T-cell (primary cell): ENCODE data around the gene MYCN. TPM values are rescaled to one million over a fixed set of nuclear protein-coding genes. Genes with fewer than 3 reads are reported as not detected.

ENCODE experiments used
- ATAC-seq, 4 experiments: fragments of 200-7000 bp in 3 of 4; fragments of 150-1000 bp in 1 of 4; cut with Tn5 transposase; replicated peaks in 1 of 4; 1 replicate in 3 of 4; 2 replicates in 1 of 4; pipeline ENCODE4 v1.10.0; 2021; ENCODE audit warnings: moderate library complexity in 3 of 4, mild to moderate bottlenecking in 2 of 4, moderate number of reproducible peaks in 1 of 4
- CTCF ChIA-PET, 2 donors: fragments of 300-600 bp; sonication (Branson Sonifier 250); formaldehyde crosslinking; loops; one replicate each; lab custom pipeline; 2022; ENCODE audit warnings: antibody characterized with exemption in 2 of 2; lab: Charles Lee
- POLR2A ChIA-PET, 2 donors: fragments of 300-600 bp; sonication (Branson Sonifier 250); formaldehyde crosslinking; loops; one replicate each; lab custom pipeline; 2022; ENCODE audit warnings: antibody characterized with exemption in 2 of 2; lab: Charles Lee
- DNase-seq, 35 experiments: peaks; one replicate each; pipeline versions ENCODE4 v3.0.0 to v3.0.0-alpha.2; 2013 to 2023
- H3K27ac ChIP-seq: one replicate; pipeline ENCODE4 v1.5.1; 2013; ENCODE audit warnings: low read length
- H3K27me3 ChIP-seq, 2 experiments: replicated peaks in 1 of 2; 1 replicate in 1 of 2; 2 replicates in 1 of 2; pipeline versions ENCODE4 v1.6.1 to v1.7.0; 2013; ENCODE audit warnings: low read length in 1 of 2, mixed read lengths in 1 of 2; ENCODE audit not compliant: control insufficient read depth in 2 of 2, insufficient read depth in 2 of 2; ENCODE audit errors: extremely low read depth in 1 of 2
- H3K36me3 ChIP-seq, 2 donors: 1 replicate in 1 of 2; 2 replicates in 1 of 2; pipeline versions ENCODE4 v1.6.1 to v1.7.0; 2013; ENCODE audit warnings: low read length in 1 of 2; ENCODE audit not compliant: control insufficient read depth in 2 of 2, insufficient read depth in 1 of 2; ENCODE audit errors: extremely low read depth in 1 of 2
- H3K4me1 ChIP-seq, 2 experiments: 1 replicate in 1 of 2; 2 replicates in 1 of 2; pipeline versions ENCODE4 v1.6.1 to v1.7.0; 2013; ENCODE audit warnings: low read length in 2 of 2, mixed read lengths in 1 of 2; ENCODE audit not compliant: insufficient read depth in 2 of 2, control insufficient read depth in 1 of 2; ENCODE audit errors: extremely low read depth in 1 of 2
- H3K4me3 ChIP-seq, 2 donors: 1 replicate in 1 of 2; 2 replicates in 1 of 2; pipeline versions ENCODE4 v1.5.1 to v1.7.0; 2013; ENCODE audit warnings: mild to moderate bottlenecking in 2 of 2, low read length in 1 of 2, moderate library complexity in 1 of 2; ENCODE audit not compliant: control insufficient read depth in 1 of 2; ENCODE audit errors: extremely low read depth in 1 of 2
- H3K9me3 ChIP-seq: 2 replicates; pipeline ENCODE4 v1.7.0; 2013
- H3K27ac Mint-ChIP-seq, 2 donors: one replicate each; pipeline ENCODE4 v1.8.0; 2020 to 2021; ENCODE audit warnings: mild to moderate bottlenecking in 2 of 2, mixed read lengths in 2 of 2
- H3K27me3 Mint-ChIP-seq, 2 donors: one replicate each; pipeline ENCODE4 v1.8.0; 2021 to 2022; ENCODE audit warnings: mixed read lengths in 2 of 2
- H3K36me3 Mint-ChIP-seq: one replicate; pipeline ENCODE4 v1.8.0; 2021; ENCODE audit warnings: mixed read lengths
- H3K4me1 Mint-ChIP-seq, 3 donors: one replicate each; pipeline ENCODE4 v1.8.0; 2020 to 2022; ENCODE audit warnings: mixed read lengths in 3 of 3, mild to moderate bottlenecking in 1 of 3
- H3K4me3 Mint-ChIP-seq, 3 donors: one replicate each; pipeline ENCODE4 v1.8.0; 2020 to 2022; ENCODE audit warnings: mild to moderate bottlenecking in 3 of 3, mixed read lengths in 3 of 3, moderate library complexity in 3 of 3
- H3K9me3 Mint-ChIP-seq, 3 donors: one replicate each; pipeline ENCODE4 v1.8.0; 2020 to 2022; ENCODE audit warnings: mixed read lengths in 3 of 3
- whole genome bisulfite sequencing: methylation state at CpG from one replicate; pipeline ENCODE4 v1.1.5; 2013; ENCODE audit warnings: missing lambda C conversion rate; ENCODE audit not compliant: insufficient coverage; 5-methylcytosine and 5-hydroxymethylcytosine counted together
- total RNA-seq, 35 experiments: library from RNA in 6 of 35; stranded (reverse) in 6 of 35; fragments of 120-200 nt in 1 of 35; gene quantifications; one replicate each; pipeline versions ENCODE4 v1.2.1 to v1.2.4 and lab custom pipeline; 2013 to 2026

MYCN gene
- total RNA-seq, 5 donors from 2014 or later (not counting 1 experiment from before 2014, with no cell fraction given), result 0.25 to 1.5 (median 1.3) TPM

- no peaks in the 10 kb centered on the region for H3K9me3 ChIP-seq
- H3K27ac Mint-ChIP-seq, result no peak overlapping the region
- no peak overlapping the region for H3K4me3 Mint-ChIP-seq
- no peak overlapping the region for H3K27ac ChIP-seq
- ChIA-PET POLR2A (no interaction called here), CTCF (no interaction called here)
- H3K36me3 Mint-ChIP-seq, result no peaks in the 10 kb centered on the region
- peaks cover 5 to 7% of the 10 kb centered on the region in 2 experiments for H3K4me1 ChIP-seq
- no peaks in the 10 kb centered on the region for H3K27me3 ChIP-seq
- ATAC-seq (no peak), DNase-seq (no peak)
- H3K4me3 ChIP-seq, result no peak overlapping the region
- no peaks in the 10 kb centered on the region for H3K9me3 Mint-ChIP-seq
- H3K36me3 ChIP-seq, result no peaks in the 10 kb centered on the region
- WGBS, result 94% methylated on average over 6 of the region's 9 CpGs
- no peaks in the 10 kb centered on the region for H3K27me3 Mint-ChIP-seq
- H3K4me1 Mint-ChIP-seq, result peaks cover 6 to 13% (median 8%) of the 10 kb centered on the region in 3 donors
Measured at GRCh38 chr2:15979759-15980604, 39.6 kb downstream of the MYCN start.

- DNase-seq (no peak), ATAC-seq (no peak)
- Histone ChIP-seq H3K27me3 (no peaks in the 10 kb centered on the region), H3K36me3 (no peaks in the 10 kb centered on the region), H3K4me1 (peaks cover 5 to 7% of the 10 kb centered on the region in 2 experiments), H3K27ac (no peak overlapping the region), H3K9me3 (no peaks in the 10 kb centered on the region), H3K4me3 (no peak overlapping the region)
- H3K9me3 Mint-ChIP-seq, result no peaks in the 10 kb centered on the region
- no peaks in the 10 kb centered on the region for H3K27me3 Mint-ChIP-seq
- no peak overlapping the region for H3K4me3 Mint-ChIP-seq
- H3K36me3 Mint-ChIP-seq, result no peaks in the 10 kb centered on the region
- peaks cover 6 to 13% (median 8%) of the 10 kb centered on the region in 3 donors for H3K4me1 Mint-ChIP-seq
- 97% methylated on average over 4 of the region's 14 CpGs for WGBS
- ChIA-PET CTCF (no interaction called here), POLR2A (no interaction called here)
- no peak overlapping the region for H3K27ac Mint-ChIP-seq
Measured at GRCh38 chr2:15980605-15981098, 40.3 kb downstream of the MYCN start.

- ChIA-PET CTCF (no interaction called here), POLR2A (no interaction called here)
- no peaks in the 10 kb centered on the region for H3K36me3 Mint-ChIP-seq
- H3K4me3 Mint-ChIP-seq, result no peak overlapping the region
- Histone ChIP-seq H3K27me3 (peaks cover 0 to 6% of the 10 kb centered on the region in 2 experiments), H3K4me3 (no peak overlapping the region), H3K36me3 (no peaks in the 10 kb centered on the region), H3K9me3 (no peaks in the 10 kb centered on the region), H3K4me1 (peaks cover 5 to 7% of the 10 kb centered on the region in 2 experiments), H3K27ac (no peak overlapping the region)
- H3K27ac Mint-ChIP-seq, result no peak overlapping the region
- no peaks in the 10 kb centered on the region for H3K27me3 Mint-ChIP-seq
- H3K4me1 Mint-ChIP-seq, result peaks cover 6 to 13% (median 8%) of the 10 kb centered on the region in 3 donors
- DNase-seq, result no peak
- 86% methylated on average over 8 of the region's 8 CpGs for WGBS
- no peaks in the 10 kb centered on the region for H3K9me3 Mint-ChIP-seq
- no peak for ATAC-seq
Measured at GRCh38 chr2:15981646-15982045, 41.3 kb downstream of the MYCN start.

- H3K27me3 Mint-ChIP-seq, result no peaks in the 10 kb centered on the region
- Histone ChIP-seq H3K4me1 (peaks cover 5 to 7% of the 10 kb centered on the region in 2 experiments), H3K36me3 (no peaks in the 10 kb centered on the region), H3K27me3 (peaks cover 0 to 8% of the 10 kb centered on the region in 2 experiments), H3K4me3 (no peak overlapping the region), H3K9me3 (no peaks in the 10 kb centered on the region), H3K27ac (no peak overlapping the region)
- WGBS, result 56% methylated on average over 3 of the region's 10 CpGs
- H3K4me1 Mint-ChIP-seq, result peaks cover 6 to 13% (median 8%) of the 10 kb centered on the region in 3 donors
- ATAC-seq, result no peak
- no peaks in the 10 kb centered on the region for H3K36me3 Mint-ChIP-seq
- ChIA-PET POLR2A (no interaction called here), CTCF (interaction anchor here in 1 of 2 donors (0.6 kb wide), 1 partner anchor 13 kb away, joined by 3 read pairs; no protein-coding TSS in a partner anchor)
- H3K4me3 Mint-ChIP-seq, result no peak overlapping the region
- peak in 1 of 35 experiments; percentile 47 for DNase-seq
- no peak overlapping the region for H3K27ac Mint-ChIP-seq
- no peaks in the 10 kb centered on the region for H3K9me3 Mint-ChIP-seq
Measured at GRCh38 chr2:15982285-15983044, 42.1 kb downstream of the MYCN start.

GRCh38 chr2:15983496-15983895 is 43.1 kb downstream of the MYCN start:
- 85% methylated on average over 5 of the region's 8 CpGs for WGBS
- POLR2A ChIA-PET, result no interaction called here

More at GRCh38 chr2:15983496-15983895, 43.1 kb downstream of the MYCN start:
- Mint-ChIP-seq H3K36me3 (no peaks in the 10 kb centered on the region), H3K27me3 (no peaks in the 10 kb centered on the region), H3K9me3 (no peaks in the 10 kb centered on the region), H3K27ac (no peak overlapping the region), H3K4me3 (no peak overlapping the region), H3K4me1 (peaks cover 6 to 13% (median 8%) of the 10 kb centered on the region in 3 donors)
- H3K27ac ChIP-seq, result no peak overlapping the region
- DNase-seq (no peak), ATAC-seq (no peak)
- CTCF ChIA-PET, result no interaction called here
- H3K9me3 ChIP-seq, result no peaks in the 10 kb centered on the region
- no peak overlapping the region for H3K4me3 ChIP-seq
- H3K27me3 ChIP-seq, result peaks cover 0 to 8% of the 10 kb centered on the region in 2 experiments
- H3K36me3 ChIP-seq, result no peaks in the 10 kb centered on the region
- peaks cover 5 to 7% of the 10 kb centered on the region in 2 experiments for H3K4me1 ChIP-seq
